Activated T-helper 17 cell treated with anti-CD3 and anti-CD28 coated beads, Interleukin-2, amount 50 U/mL, for 72 hours (primary cell): ENCODE results near the gene DHH. TPM values are rescaled to one million over a fixed set of nuclear protein-coding genes. Genes with fewer than 3 reads are reported as not detected.
"Not testable (repeated sequence)": the region's sequence is repeated elsewhere in the genome, so short reads cannot be mapped to it uniquely, and the experiment has no call there.

Experiments
- ATAC-seq: fragments of 150-1000 bp; cut with Tn5 transposase; replicated peaks from 2 replicates; pipeline ENCODE4 v1.10.0; 2021; ENCODE audit warnings: mild to moderate bottlenecking, moderate library complexity
- H3K27ac Mint-ChIP-seq: one replicate; pipeline ENCODE4 v1.8.0; 2022; ENCODE audit warnings: mixed read lengths
- H3K27me3 Mint-ChIP-seq: one replicate; pipeline ENCODE4 v1.8.0; 2022; ENCODE audit warnings: mixed read lengths
- H3K36me3 Mint-ChIP-seq: one replicate; pipeline ENCODE4 v1.8.0; 2022; ENCODE audit warnings: low read depth, mild to moderate bottlenecking, mixed read lengths
- H3K4me1 Mint-ChIP-seq: one replicate; pipeline ENCODE4 v1.8.0; 2022; ENCODE audit warnings: mixed read lengths
- H3K4me3 Mint-ChIP-seq: one replicate; pipeline ENCODE4 v1.8.0; 2022; ENCODE audit warnings: mild to moderate bottlenecking, mixed read lengths
- H3K9me3 Mint-ChIP-seq: one replicate; pipeline ENCODE4 v1.8.0; 2022; ENCODE audit warnings: mixed read lengths
- total RNA-seq, 2 donors: library from RNA; stranded (reverse); gene quantifications; one replicate each; pipeline ENCODE4 v1.2.3, GENCODE V29; 2022

The DHH gene
- total RNA-seq = under 1 TPM; 0.26 to 0.42 TPM

DNA sequence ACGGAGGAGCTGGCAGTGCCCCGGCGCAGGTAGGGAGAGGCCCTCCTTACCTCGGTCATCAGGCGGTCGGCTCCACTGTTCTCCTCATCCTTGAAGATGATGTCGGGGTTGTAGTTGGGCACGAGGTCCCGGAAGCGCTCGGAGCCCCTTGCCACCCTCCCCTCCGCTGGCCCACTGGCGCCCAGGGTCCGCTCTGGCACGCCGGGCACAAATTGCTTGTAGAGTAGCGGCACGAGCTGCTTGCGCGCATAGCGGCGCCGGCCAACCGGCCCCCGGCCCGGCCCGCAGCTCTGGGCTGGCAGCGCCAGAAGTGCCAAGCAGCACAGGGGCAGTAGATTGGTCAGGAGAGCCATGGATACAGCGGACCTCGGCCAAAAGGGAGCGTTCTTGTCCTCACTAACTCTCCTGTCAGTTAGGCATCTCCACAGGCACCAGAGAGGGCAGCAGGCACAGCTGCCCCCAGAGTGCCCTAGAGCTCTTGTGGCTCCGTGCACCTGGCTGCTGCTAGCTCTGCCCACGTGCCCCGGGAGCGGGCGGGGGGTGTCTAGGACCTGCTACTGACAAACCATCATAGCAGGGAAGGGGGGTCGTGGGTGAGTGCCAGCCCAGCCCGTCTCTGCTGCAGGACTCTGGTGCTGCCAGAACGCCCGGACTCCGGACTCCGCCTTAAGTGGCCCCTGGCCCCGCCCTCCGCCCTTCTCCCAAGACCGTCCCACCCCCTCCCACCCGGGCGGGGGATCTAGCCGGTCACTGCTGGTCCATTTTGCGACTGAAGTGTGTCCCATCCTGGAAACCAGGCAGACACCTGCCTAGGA, at the start of gene DHH:
TSS of gene DHH (minus strand) at position 642 of the 815 bp plus-strand sequence. CDS start at position 353, 289 bp downstream.
- Mint-ChIP-seq H3K27ac (no peak within 1 kb of the TSS), H3K4me1 (peaks cover 13% of the 10 kb centered on the region), H3K9me3 (no peaks in the 10 kb centered on the region), H3K4me3 (peak within 1 kb of the TSS; percentile 25), H3K27me3 (peaks cover 36% of the 10 kb centered on the region), H3K36me3 (peaks cover 50% of the 10 kb centered on the region)
- ATAC-seq = no peak

- no peak overlapping the region for H3K27ac Mint-ChIP-seq
- ATAC-seq = no peak
- H3K36me3 Mint-ChIP-seq = no peaks in the 10 kb centered on the region
- H3K9me3 Mint-ChIP-seq = no peaks in the 10 kb centered on the region
- peaks cover 4% of the 10 kb centered on the region for H3K4me1 Mint-ChIP-seq
- H3K4me3 Mint-ChIP-seq = no peak overlapping the region
- H3K27me3 Mint-ChIP-seq = no peaks in the 10 kb centered on the region
These were observed 49.8 kb upstream of the DHH start for GRCh38 chr12:49144384-49144783.

DNA sequence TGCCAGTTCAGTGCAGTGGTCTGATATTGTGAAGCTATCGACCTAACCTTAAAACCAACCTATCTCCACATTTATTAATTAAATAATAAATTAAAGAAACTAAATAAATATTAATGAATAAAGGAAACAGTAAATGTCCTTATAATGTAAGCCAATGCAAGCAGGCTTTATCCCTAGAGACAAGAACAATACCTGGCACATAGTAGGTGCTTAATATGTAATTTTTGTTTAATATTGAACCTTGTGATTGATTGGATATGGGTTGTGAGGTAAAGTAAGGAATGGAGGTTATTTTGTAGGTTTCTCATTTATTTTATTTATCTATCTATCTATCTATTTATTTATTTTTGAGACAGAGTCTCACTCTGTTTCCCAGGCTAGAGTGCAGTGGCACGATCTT, 44.4 kb upstream of the DHH start:
- no peak overlapping the region for H3K27ac Mint-ChIP-seq
- no peak for ATAC-seq
- H3K4me3 Mint-ChIP-seq = no peak overlapping the region
- H3K36me3 Mint-ChIP-seq = no peaks in the 10 kb centered on the region
- H3K9me3 Mint-ChIP-seq = no peaks in the 10 kb centered on the region
- no peaks in the 10 kb centered on the region for H3K27me3 Mint-ChIP-seq
- peaks cover 10% of the 10 kb centered on the region for H3K4me1 Mint-ChIP-seq

DNA sequence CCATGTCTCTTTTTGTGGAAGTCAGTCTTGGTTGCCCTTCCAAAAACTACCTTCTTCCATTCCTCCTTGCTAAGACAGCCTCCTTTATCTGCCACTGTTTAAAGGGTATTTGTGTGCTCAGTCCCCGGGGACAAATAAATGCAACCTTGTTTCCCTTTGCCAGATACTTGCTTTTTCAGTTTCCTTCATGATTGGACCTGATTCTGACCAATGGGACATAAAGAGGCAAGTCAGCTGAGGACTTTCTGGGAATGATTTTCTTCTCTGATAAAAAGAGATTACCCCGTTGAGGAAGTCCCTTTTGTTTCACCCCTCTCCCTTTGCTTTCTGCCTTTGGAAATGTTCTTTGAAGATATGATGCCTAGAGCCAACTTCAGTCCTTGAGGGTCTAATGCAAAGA, 44.0 kb upstream of the DHH start:
- no peak overlapping the region for H3K27ac Mint-ChIP-seq
- peaks cover 10% of the 10 kb centered on the region for H3K4me1 Mint-ChIP-seq
- ATAC-seq = no peak
- no peaks in the 10 kb centered on the region for H3K36me3 Mint-ChIP-seq
- H3K27me3 Mint-ChIP-seq = no peaks in the 10 kb centered on the region
- no peaks in the 10 kb centered on the region for H3K9me3 Mint-ChIP-seq
- H3K4me3 Mint-ChIP-seq = no peak overlapping the region

GRCh38 chr12:49137476-49137875, 42.9 kb upstream of the DHH start:
- no peak for ATAC-seq
- Mint-ChIP-seq H3K27me3 (no peaks in the 10 kb centered on the region), H3K27ac (no peak overlapping the region), H3K9me3 (no peaks in the 10 kb centered on the region), H3K4me1 (peaks cover 10% of the 10 kb centered on the region), H3K36me3 (no peaks in the 10 kb centered on the region), H3K4me3 (no peak overlapping the region)

- H3K4me1 Mint-ChIP-seq = peaks cover 13% of the 10 kb centered on the region
- not testable (repeated sequence) for H3K4me3 Mint-ChIP-seq, H3K9me3 Mint-ChIP-seq, H3K36me3 Mint-ChIP-seq, H3K27ac Mint-ChIP-seq, ATAC-seq, H3K27me3 Mint-ChIP-seq
These were observed 42.4 kb upstream of the DHH start for GRCh38 chr12:49136997-49137396.

- Mint-ChIP-seq H3K9me3 (no peaks in the 10 kb centered on the region), H3K27ac (no peak overlapping the region), H3K4me1 (peaks cover 17% of the 10 kb centered on the region), H3K4me3 (peak overlapping the region; percentile 95), H3K27me3 (no peaks in the 10 kb centered on the region), H3K36me3 (peaks cover 28% of the 10 kb centered on the region)
- ATAC-seq = no peak
These were observed 39.0 kb upstream of the DHH start for GRCh38 chr12:49133590-49133989.

DNA sequence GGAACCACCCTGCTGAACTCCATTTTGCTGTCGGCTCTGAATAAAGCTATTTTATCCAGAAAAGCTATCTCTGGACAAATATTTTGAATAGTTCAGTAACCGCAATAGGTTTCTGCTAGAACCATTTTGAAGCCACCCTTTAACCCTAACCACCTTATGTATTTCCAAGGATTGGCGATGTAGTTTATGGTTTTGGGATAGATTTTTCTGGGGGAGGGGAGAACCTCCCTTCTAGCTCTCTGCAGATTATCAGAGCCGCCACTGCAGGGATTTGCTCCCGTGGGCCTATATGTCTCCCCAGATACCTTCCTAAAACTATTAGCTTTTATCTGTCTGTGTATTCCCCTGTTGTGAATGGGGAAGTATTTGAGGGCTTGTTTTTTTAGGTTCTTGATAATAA, 38.4 kb upstream of the DHH start:
- no peaks in the 10 kb centered on the region for H3K27me3 Mint-ChIP-seq
- peaks cover 14% of the 10 kb centered on the region for H3K4me1 Mint-ChIP-seq
- peaks cover 34% of the 10 kb centered on the region for H3K36me3 Mint-ChIP-seq
- H3K4me3 Mint-ChIP-seq = peak overlapping the region; percentile 95
- no peak for ATAC-seq
- H3K27ac Mint-ChIP-seq = no peak overlapping the region
- no peaks in the 10 kb centered on the region for H3K9me3 Mint-ChIP-seq

- Mint-ChIP-seq H3K27me3 (no peaks in the 10 kb centered on the region), H3K4me3 (peak overlapping the region; percentile 95), H3K4me1 (peaks cover 16% of the 10 kb centered on the region), H3K27ac (peak overlapping the region; percentile 99), H3K9me3 (no peaks in the 10 kb centered on the region), H3K36me3 (peaks cover 44% of the 10 kb centered on the region)
- ATAC-seq = no peak
These were observed 37.4 kb upstream of the DHH start for GRCh38 chr12:49131894-49132461.

DNA sequence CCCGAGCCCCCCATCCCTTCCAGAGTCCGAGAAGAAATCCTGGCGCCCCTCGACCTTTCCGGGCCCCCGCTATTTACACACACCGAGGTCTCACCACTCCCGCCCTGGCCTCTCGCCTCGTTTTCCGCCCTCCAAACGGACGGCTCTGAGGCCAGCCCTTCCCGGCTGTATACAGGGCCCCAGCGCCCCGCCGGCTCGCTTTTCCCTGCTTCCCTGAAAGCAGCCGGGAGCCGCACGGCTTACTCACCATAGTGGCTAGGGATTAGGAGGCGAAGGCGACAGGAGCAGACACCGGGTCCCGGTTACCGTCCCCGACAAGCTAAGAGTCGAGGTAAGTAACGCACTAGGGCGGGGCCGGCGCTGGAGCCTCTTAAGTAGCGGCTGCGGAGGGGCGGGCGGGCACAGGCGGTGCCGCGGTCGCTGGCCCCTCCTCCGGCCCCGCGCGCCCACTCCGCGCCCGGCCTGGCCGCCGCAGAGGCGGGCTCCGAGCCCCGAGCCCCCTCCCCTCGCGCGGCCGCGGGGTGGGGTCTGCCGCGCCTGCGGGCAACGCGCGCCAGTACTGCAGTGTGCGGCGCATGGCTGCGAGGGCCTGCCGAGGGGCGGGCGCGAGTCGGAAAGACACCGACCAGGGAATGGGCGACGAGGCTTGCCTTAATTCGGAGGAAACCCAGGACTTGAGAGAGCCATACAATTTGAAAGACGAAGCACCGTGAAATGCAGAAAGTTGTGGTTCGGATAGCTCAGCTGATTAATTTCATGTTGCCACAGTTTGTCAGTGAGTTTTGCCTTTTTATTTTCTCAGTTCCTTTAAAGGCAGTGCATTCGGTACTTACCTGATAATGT, 36.7 kb upstream of the DHH start, which contains the start of gene TUBA1B:
TSS of gene TUBA1B (minus strand) at position 345 of the 843 bp plus-strand sequence. CDS start at position 250, 95 bp downstream.
- H3K4me1 Mint-ChIP-seq = peaks cover 19% of the 10 kb centered on the region

DNA sequence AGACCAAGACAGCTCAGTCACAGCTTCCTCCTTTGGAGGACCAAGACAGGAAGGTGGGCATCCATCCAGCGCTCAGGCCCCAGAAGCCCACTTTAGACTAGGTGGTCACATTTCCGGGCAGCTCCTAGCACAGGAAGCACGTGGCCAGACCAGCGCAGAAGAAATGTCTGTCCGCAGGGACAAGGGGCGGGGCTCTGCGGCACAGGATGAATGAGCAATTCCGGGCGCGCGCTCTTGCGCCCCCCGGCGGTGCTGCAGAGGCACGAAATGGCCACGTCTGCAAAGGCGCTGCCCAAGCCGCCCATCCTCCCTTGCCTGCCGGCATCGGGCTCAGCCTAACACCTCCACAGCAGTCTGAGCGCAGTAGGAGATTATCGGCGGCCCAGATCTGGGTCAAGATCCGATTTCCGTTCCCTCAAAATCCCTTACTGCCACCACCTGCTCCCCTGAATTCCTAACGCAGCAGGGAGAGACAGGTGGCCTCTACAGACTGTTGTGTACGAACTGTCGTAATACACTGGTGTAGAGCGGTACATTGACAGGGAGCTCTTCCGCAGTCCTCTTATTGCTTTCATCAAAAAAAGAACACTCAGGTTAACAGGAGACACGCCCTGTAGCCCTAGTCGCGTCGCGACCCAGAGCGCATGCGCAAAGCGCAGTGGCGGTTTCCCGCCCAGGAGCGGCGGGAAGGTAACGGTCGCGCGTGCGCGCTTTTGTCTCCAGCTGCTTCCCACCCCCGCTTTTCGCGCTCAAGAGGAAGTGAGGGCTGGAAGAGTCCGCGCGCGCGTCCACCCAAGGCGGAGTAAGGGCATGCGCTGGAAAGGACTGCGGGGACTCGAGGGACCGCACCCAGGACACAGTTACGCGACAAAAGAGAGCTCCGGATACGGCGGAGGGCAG, 35.8 kb upstream of the DHH start:
- Mint-ChIP-seq H3K4me3 (peak overlapping the region; percentile 95), H3K27me3 (no peaks in the 10 kb centered on the region), H3K27ac (peak overlapping the region; percentile 99), H3K36me3 (peaks cover 51% of the 10 kb centered on the region), H3K9me3 (no peaks in the 10 kb centered on the region), H3K4me1 (peaks cover 19% of the 10 kb centered on the region)
- ATAC-seq = peak; percentile 69

More for the DNA sequence above, 36.7 kb upstream of the DHH start, which contains the start of gene TUBA1B:
- H3K4me3 Mint-ChIP-seq = peak within 1 kb of the TSS; percentile 95
- H3K27ac Mint-ChIP-seq = peak within 1 kb of the TSS; percentile 99
- no peaks in the 10 kb centered on the region for H3K27me3 Mint-ChIP-seq
- peak; percentile 83 for ATAC-seq
- H3K36me3 Mint-ChIP-seq = peaks cover 51% of the 10 kb centered on the region
- no peaks in the 10 kb centered on the region for H3K9me3 Mint-ChIP-seq

GRCh38 chr12:49129332-49130150, 34.9 kb upstream of the DHH start:
- Mint-ChIP-seq H3K4me3 (peak overlapping the region; percentile 95), H3K4me1 (peaks cover 19% of the 10 kb centered on the region), H3K27ac (peak overlapping the region; percentile 99), H3K9me3 (no peaks in the 10 kb centered on the region), H3K36me3 (peaks cover 51% of the 10 kb centered on the region), H3K27me3 (no peaks in the 10 kb centered on the region)
- no peak for ATAC-seq

GRCh38 chr12:49127971-49128370, 33.4 kb upstream of the DHH start:
- Mint-ChIP-seq H3K4me1 (peaks cover 19% of the 10 kb centered on the region), H3K27ac (peak overlapping the region; percentile 44), H3K36me3 (peaks cover 51% of the 10 kb centered on the region), H3K4me3 (peak overlapping the region; percentile 95)
- H3K9me3 Mint-ChIP-seq, H3K27me3 Mint-ChIP-seq, ATAC-seq: not testable (repeated sequence)
